ENCODE measurements around the gene SORL1-AS1.

The SORL1-AS1 gene

DNA sequence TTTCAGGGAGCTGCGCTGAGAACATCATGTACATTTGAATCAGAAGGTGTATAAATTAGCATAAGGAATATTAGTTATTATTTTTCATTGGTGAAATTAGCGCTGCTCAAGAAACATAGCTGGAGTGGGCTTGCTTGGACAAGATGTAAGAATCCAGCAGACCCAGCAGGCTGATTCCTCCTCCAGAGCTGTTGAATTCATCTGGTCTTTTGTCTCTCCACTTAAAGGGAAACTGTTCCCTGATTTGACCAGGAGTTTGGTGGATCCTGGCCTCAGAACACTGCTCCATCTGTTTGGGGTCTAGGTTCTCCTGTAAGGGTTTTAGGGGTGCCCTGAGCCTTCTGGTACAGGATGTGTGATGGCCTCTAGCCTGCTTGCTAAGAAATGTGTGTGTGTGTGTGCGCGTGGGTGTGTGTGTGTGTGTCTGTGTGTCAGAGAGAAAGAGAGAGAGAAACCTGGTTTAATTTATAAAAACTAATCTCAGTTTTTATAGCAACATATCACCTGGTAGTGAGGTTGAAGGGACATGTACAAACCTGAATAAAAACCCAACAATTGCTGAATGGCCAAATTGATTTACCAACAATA is 9.0 kb downstream of the SORL1-AS1 start:
- intact Hi-C loops (cut with DNase I) = no loop called here
- WGBS, 2 donors = 82 to 90% methylated on average over 4 of the region's 4 CpGs
- DNase-seq = no peak
- Histone ChIP-seq H3K4me3 (no peak overlapping the region), H3K4me1 (no peaks in the 10 kb centered on the region), H3K9me3 (no peaks in the 10 kb centered on the region), H3K36me3 (replicated peaks in 1 of 2; ENCODE audit: insufficient read depth in 1 of 2, low read depth in 2 of 2) (no peaks in the 10 kb centered on the region), H3K27ac (no peak overlapping the region), H3K27me3 (no peaks in the 10 kb centered on the region)
- TF ChIP-seq, protein P1, sequence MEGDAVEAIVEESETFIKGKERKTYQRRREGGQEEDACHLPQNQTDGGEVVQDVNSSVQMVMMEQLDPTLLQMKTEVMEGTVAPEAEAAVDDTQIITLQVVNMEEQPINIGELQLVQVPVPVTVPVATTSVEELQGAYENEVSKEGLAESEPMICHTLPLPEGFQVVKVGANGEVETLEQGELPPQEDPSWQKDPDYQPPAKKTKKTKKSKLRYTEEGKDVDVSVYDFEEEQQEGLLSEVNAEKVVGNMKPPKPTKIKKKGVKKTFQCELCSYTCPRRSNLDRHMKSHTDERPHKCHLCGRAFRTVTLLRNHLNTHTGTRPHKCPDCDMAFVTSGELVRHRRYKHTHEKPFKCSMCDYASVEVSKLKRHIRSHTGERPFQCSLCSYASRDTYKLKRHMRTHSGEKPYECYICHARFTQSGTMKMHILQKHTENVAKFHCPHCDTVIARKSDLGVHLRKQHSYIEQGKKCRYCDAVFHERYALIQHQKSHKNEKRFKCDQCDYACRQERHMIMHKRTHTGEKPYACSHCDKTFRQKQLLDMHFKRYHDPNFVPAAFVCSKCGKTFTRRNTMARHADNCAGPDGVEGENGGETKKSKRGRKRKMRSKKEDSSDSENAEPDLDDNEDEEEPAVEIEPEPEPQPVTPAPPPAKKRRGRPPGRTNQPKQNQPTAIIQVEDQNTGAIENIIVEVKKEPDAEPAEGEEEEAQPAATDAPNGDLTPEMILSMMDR (IDR thresholded peaks at IDR 0.05) = no peak
- no peak for TF ChIP-seq POLR2A (IDR thresholded peaks at IDR 0.05)
- no peak for ATAC-seq

DNA sequence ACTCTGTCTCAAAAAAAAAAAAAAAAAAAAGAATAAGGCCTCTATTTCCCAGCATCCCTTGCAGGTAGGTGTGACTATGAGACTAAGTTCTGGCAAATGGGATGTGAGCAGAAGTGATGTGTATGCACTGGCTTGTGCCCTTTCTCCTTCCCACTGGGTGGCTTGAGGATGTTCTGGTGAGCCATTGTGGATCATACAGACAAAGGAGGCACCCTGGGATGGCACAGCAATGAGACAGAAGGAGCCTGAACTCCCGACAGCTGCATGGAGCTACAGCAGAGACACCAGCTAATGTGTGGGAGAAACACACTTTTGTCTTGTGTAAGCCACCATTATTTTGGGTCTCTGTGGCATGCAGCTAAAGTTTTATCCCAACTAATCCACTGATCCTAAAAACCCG is 11.2 kb downstream of the SORL1-AS1 start:
- H3K27me3 ChIP-seq = no peaks in the 10 kb centered on the region
- WGBS, 2 donors = 83 to 85% methylated on average over 2 of the region's 2 CpGs
- H3K9me3 ChIP-seq = no peaks in the 10 kb centered on the region
- no peak for DNase-seq
- no peak for ATAC-seq
- H3K4me1 ChIP-seq = no peaks in the 10 kb centered on the region
- intact Hi-C loops (cut with DNase I) = no loop called here
- no peak for TF ChIP-seq POLR2A (IDR thresholded peaks at IDR 0.05)
- TF ChIP-seq, protein P1 (IDR thresholded peaks at IDR 0.05) = no peak
- H3K4me3 ChIP-seq = no peak overlapping the region
- H3K36me3 ChIP-seq (replicated peaks in 1 of 2; ENCODE audit: insufficient read depth in 1 of 2, low read depth in 2 of 2) = no peaks in the 10 kb centered on the region
- H3K27ac ChIP-seq = no peak overlapping the region

DNA sequence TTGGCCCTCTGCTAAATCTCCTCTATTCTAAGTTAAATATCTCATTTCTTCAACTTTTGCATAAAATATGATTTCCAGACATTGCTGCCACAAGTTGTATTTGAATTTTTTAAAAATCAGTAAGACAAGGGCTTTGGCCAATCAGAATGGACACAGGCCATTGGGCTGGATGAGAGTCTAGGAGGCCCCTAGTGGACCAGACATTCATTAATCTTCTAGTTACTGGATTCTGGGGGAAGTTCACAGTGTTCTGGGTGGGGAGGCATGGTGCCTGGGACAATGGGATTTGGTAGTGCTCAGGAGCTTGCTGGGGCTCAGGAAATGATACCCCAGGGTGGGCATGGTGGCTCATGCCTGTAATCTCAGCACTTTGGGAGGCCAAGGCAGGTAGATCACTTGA is 13.0 kb downstream of the SORL1-AS1 start:
- no peak overlapping the region for H3K27ac ChIP-seq
- no peak overlapping the region for H3K4me3 ChIP-seq
- H3K4me1 ChIP-seq = no peaks in the 10 kb centered on the region
- ATAC-seq = no peak
- intact Hi-C loops (cut with DNase I) = no loop called here
- no peaks in the 10 kb centered on the region for H3K36me3 ChIP-seq (replicated peaks in 1 of 2; ENCODE audit: insufficient read depth in 1 of 2, low read depth in 2 of 2)
- no peak for DNase-seq
- no peaks in the 10 kb centered on the region for H3K9me3 ChIP-seq
- no peaks in the 10 kb centered on the region for H3K27me3 ChIP-seq
- TF ChIP-seq, protein P1 (IDR thresholded peaks at IDR 0.05) = no peak
- TF ChIP-seq POLR2A (IDR thresholded peaks at IDR 0.05) = no peak

DNA sequence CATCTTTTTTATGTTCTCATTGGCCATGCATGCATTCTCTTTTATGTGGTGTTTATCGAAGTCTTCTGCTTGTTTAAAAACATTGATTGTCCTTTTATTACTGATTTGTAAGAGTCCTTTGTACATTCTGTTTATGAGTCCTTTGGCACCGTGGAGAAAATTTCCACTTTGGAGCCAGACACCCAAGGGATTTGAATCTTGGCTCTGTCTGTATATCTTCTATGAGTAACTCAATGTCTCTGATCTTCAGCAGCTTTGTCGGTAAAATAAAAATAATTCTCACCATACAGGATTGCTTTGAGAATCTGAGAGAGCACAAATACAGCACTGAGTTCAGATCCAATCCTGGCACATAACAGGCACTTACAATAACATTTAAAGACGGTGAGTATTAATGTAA is 13.4 kb downstream of the SORL1-AS1 start:
- 72 to 80% methylated on average over 4 of the region's 4 CpGs for WGBS, 2 donors
- Histone ChIP-seq H3K4me3 (no peak overlapping the region), H3K36me3 (replicated peaks in 1 of 2; ENCODE audit: insufficient read depth in 1 of 2, low read depth in 2 of 2) (no peaks in the 10 kb centered on the region), H3K27ac (no peak overlapping the region), H3K27me3 (no peaks in the 10 kb centered on the region), H3K9me3 (no peaks in the 10 kb centered on the region), H3K4me1 (no peaks in the 10 kb centered on the region)
- intact Hi-C loops (cut with DNase I) = no loop called here
- DNase-seq (no peak), ATAC-seq (no peak)
- no peak for TF ChIP-seq POLR2A (IDR thresholded peaks at IDR 0.05)

DNA sequence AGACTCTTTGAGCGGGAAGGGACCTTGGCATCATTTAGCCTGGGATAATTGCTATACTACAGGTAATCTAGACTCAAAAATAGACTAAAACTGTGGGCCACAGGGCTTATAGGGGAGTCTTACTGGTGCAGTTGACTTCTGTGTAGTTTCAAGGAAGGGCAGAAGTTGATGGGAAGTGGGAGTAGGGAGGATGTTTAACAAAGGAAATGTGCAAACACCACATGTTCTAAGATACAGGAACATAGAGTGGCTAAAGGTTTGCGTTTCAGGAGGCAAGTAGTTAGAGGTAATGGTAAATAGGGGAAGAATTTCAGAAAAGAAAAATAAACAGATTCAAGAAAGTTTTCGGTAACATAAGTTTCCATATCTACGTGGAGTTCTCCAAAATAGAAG is 15.1 kb downstream of the SORL1-AS1 start:
- no peaks in the 10 kb centered on the region for H3K36me3 ChIP-seq (replicated peaks in 1 of 2; ENCODE audit: insufficient read depth in 1 of 2, low read depth in 2 of 2)
- intact Hi-C loops (cut with DNase I) = no loop called here
- no peaks in the 10 kb centered on the region for H3K27me3 ChIP-seq
- no peaks in the 10 kb centered on the region for H3K4me1 ChIP-seq
- no peak for ATAC-seq
- no peak overlapping the region for H3K4me3 ChIP-seq
- no peak overlapping the region for H3K27ac ChIP-seq
- TF ChIP-seq, protein P1 (IDR thresholded peaks at IDR 0.05) = no peak
- no peak for TF ChIP-seq POLR2A (IDR thresholded peaks at IDR 0.05)
- H3K9me3 ChIP-seq = no peaks in the 10 kb centered on the region
- no peak for DNase-seq
- WGBS, 2 donors = 66 to 83% methylated on average over 4 of the region's 4 CpGs
